ENCODE results near the gene ST6GALNAC1.

- TF ChIP-seq RAD21 (IDR thresholded peaks at IDR 0.05; ENCODE audit: low read length) (no peak), POLR2A (IDR thresholded peaks at IDR 0.05; ENCODE audit: low read depth, low read length) (no peak), USF2 (IDR thresholded peaks at IDR 0.05; ENCODE audit: low read depth, low read length) (no peak), CTCF (conservative IDR thresholded peaks at IDR 0.05; ENCODE audit: low read depth, low read length) (no peak), ELK1 (IDR thresholded peaks at IDR 0.05; ENCODE audit: borderline replicate concordance, low read depth, low read length) (no peak), MAZ (IDR thresholded peaks at IDR 0.05; ENCODE audit: borderline replicate concordance, low read depth, low read length) (no peak)
Measured at GRCh38 chr17:76577876-76578275, 65.7 kb downstream of the ST6GALNAC1 start.
